Measurements from ENCODE around the gene RPS26.
"Not testable (repeated sequence)": the region's sequence is repeated elsewhere in the genome, so short reads cannot be mapped to it uniquely, and the experiment has no call there.

The RPS26 gene

DNA sequence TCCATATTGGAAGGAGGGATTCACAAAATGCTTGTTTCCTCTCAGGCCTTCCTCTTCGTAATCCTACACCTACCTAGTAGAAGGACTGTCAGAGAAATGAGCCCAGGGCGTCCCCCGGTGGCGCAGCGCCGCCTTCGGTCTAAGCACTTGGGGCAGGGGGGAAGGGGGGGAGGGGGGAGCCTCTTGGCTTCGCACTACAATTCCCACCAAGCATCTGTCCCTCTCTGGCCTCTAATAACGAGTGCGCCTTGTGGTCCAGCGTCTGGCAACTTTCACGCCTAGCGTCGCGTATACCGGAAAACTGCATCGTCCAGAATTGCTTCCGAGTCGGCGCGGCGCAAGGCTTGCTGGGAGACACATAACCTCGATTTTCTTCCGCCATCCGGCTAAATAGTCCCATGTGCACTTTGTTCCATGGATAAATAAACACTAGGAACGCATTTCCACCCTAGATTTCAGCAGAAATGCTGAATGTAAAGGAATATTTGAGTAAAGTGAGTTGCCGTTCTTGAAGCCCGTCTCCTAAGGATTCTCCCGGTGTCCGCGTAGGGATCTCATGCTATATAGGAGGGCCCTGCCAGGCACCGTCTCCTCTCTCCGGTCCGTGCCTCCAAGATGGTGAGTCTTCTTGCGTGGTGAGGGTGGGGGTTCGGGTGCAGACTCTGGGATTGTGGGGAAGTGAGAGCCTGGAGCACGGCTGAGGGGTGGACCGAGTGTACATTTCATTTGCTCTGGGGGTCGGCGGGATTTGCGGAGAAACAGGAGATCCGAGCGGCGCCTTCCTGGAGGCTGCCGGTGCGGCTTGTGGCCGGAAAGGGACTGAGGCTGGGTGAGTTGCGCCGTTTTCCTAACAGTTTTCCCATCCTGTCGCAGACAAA, at the start of gene RPS26:
RPS26 (plus strand) TSS at position 367 of the 878 bp plus-strand sequence; CDS start at position 616, 249 bp downstream.
- peak; percentile 88 for FAIRE-seq

DNA sequence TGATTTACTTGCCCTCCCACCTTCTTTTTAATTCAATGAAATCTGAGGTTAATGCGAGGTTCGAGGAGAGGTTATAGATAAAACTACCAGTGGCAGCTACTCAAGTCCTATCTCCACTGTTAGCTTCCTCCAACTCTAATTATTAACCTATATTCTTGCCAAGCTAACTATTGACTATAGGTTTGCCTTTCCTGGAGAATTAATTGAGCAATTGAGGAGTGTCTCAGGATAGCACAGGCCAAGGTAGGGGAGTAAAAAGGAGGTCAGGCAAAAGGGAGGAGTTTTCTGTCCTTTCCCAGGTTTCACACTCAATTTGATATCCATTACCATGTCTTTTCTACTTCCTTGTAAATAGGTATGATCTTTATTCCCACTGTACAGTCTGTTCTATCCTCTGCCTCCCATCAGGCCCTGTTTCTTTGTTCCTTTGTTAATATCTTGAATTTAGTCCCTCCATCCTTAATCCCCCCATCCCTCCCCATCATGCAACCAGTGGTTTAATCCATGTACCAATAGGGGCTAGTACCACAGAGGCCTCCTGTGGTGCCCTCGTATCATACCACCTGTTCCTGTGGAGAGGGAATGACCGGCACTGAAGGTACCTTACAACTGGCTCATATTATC, 48.4 kb upstream of the RPS26 start:
- no peak for FAIRE-seq

DNA sequence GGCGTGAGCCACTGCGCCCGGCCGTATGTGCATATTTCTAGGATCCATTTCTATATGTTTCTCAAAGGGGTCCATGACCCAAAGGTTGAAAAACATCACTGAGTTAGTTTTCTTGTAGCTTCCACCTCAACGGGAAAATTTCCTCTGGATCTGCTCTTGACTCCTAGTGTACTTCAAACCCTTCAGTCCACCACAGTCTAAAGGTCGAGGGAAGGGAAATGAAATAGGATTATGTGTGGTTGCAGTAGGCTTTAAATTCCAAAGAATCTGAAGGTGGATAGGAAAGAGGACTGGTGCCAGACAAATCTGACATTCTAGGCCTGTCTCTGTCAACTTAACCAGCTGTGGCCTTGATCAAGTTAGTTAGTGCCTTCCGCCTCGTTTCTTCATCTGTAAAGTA, 46.4 kb upstream of the RPS26 start:
- FAIRE-seq, result no peak

DNA sequence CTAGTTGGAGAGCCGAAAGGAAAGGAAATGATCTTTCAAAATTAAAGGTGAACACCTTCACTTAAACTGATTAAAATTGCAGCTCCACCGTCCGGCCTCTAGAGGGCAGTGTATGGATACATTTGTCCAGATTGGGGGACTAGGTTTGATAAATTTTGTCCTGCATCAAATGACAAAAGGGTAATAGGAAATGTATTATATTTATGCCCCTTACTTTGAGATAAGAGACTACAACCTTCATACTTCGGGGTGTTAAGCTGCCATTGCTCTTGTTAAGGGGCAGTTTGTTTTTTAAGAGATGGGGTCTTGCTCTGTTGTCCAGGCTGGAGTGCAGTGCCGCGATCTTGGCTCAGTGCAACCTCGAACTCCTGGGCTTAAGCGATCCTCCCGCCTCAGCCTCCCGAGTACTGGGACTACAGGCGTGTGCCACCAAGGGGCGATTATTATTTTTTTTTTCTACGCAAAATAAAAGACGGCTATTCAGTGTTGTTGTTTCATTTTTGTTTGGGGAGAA, 45.5 kb upstream of the RPS26 start:
- FAIRE-seq, result peak; percentile 92

DNA sequence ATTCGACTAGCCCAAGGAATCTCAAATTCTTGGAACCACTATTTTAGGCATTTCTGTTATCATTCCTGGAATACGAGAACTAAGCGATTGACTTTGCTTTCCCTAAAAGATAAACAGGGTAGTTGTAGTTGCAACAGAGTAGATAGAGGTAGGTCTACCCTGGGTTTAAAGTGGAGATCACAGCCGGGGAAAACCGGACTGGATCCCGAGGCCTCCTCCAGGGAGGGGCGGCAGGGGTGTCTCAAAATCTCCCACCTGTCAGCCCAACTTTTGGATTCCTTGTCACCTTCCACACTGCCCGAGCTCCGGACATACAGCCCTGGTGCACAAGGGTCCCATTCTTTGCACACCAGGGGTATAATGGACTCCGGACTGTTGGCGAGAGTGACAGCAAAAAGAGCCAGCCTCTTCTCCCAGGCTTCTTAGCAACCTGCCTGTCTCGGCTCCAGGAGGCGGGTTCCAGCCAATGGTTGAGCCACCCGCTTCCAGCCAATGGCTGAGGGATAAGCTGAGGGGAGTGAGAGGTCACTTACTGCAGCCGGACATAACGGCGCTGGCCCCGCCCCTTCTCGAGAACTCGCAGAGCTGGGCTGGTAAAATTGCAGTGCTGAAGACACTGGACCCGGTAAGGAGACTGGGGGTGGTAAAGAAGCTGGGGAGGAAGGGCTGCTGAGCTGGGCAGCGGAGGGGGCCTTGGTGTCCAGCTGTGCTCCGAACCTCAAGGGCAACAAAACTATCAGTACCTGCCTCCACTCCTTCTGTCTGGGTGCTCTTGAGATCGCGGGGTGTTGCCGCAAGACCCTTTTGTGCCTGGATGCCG, 44.8 kb upstream of the RPS26 start, which contains the start of gene SUOX:
SUOX (plus strand) TSS at position 562 of the 820 bp plus-strand sequence. CDS start 4,946 bp downstream, outside the sequence.
- peak; percentile 99 for FAIRE-seq

DNA sequence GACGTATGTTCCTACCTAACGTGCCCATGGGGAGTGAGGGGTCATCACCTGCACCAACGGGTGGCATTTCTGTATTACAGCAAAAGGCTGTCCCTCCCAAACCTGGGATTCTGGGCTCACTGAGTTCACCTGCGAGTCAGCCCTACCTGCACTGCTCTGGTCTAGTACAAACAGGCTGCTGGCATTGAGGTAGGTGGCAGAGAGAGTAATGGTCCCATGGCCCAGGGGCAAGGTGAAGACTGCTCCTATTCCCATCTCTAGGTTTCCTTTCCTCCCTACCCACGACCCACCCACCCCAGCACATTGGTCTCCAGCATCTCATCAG, 44.2 kb upstream of the RPS26 start:
- no peak for FAIRE-seq

DNA sequence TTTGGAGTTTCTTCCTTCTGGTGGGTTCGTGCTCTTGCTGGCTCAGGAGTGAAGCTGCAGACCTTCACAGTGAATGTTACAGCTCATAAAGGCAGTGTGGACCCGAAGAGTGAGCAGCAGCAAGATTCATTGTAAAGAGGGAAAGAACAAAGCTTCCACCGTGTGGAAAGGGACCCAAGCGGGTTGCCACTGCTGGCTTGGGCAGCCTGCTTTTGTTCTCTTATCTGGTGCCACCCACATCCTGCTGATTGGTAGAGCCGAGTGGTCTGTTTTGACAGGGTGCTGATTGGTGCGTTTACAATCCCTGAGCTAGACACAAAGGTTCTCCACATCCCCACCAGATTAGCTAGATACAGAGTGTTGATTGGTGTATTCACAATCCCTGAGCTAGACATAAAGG, 42.2 kb upstream of the RPS26 start:
- not testable (repeated sequence) for FAIRE-seq

DNA sequence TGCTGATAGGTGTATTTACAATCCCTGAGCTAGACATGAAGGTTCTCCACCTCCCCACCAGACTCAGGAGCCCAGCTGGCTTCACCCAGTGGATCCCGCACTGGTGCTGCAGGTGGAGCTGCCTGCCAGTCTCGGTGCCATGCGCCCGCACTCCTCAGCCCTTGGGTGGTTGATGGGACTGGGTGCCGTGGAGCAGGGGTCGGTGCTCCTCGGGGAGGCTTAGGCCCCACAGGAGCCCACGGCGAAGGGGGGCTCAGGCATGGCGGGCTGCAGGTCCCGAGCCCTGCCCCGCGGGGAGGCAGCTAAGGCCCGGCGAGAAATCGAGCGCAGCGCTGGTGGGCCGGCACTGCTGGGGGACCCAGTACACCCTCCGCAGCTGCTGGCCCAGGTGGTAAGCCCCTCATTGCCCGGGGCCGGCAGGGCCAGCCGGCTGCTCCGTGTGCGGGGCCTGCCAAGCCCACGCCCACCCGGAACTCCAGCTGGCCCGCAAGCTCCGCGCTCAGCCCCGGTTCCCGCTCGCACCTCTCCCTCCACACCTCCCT, 41.6 kb upstream of the RPS26 start:
- FAIRE-seq, result not testable (repeated sequence)

DNA sequence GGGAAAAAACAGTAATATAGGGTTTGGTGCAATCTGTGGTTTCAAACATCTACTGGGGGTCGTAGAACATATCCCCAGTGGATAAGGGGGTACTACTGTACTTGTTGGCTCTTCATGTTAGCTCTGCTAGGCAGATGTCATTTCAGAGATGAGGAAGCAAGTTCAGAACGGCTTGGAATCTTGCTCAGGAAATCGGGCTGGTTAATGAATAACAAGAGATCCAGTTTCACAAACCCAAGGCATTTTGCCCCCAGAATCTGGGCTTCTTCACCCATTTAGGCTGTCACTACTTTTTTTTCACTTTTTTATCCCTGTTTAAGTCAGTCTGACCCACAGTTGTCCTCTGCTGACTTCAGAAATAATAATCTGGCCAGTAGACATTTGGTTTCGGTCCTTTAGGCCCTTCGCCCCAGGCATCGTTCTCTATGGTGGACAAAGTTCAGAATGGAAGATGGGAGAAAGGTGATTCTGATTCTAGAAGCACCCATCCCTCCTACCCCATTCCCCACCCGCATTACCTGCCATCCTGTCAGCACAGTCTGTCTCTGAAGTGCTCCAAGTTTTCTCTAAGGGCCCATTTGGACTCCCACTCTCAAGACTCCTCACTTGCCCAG, 40.1 kb upstream of the RPS26 start:
- FAIRE-seq, result no peak

DNA sequence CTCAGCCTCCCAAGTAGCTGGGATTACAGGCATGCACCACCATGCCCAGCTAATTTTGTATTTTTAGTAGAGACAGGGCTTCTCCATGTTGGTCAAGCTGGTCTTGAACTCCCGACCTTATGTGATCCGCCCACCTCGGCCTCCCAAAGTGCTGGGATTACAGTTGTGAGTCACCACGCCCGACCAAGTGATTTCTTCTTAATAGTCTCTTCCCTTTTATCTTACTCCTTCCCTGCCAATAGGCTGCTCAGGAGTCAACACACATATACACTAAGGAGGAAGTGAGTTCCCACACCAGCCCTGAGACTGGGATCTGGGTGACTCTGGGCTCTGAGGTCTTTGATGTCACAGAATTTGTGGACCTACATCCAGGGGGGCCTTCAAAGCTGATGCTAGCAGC, 38.3 kb upstream of the RPS26 start:
- not testable (repeated sequence) for FAIRE-seq

DNA sequence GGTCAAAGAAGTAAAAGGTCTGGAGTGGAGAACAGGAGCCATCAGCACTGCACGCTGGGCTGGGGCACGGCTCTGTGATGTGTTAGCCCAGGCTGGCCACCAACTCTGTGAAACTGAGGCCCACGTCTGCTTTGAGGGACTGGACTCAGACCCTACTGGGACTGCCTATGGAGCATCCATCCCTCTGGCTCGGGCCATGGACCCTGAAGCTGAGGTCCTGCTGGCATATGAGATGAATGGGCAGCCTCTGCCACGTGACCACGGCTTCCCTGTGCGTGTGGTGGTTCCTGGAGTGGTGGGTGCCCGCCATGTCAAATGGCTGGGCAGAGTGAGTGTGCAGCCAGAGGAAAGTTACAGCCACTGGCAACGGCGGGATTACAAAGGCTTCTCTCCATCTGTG, 37.5 kb upstream of the RPS26 start:
- FAIRE-seq, result no peak

DNA sequence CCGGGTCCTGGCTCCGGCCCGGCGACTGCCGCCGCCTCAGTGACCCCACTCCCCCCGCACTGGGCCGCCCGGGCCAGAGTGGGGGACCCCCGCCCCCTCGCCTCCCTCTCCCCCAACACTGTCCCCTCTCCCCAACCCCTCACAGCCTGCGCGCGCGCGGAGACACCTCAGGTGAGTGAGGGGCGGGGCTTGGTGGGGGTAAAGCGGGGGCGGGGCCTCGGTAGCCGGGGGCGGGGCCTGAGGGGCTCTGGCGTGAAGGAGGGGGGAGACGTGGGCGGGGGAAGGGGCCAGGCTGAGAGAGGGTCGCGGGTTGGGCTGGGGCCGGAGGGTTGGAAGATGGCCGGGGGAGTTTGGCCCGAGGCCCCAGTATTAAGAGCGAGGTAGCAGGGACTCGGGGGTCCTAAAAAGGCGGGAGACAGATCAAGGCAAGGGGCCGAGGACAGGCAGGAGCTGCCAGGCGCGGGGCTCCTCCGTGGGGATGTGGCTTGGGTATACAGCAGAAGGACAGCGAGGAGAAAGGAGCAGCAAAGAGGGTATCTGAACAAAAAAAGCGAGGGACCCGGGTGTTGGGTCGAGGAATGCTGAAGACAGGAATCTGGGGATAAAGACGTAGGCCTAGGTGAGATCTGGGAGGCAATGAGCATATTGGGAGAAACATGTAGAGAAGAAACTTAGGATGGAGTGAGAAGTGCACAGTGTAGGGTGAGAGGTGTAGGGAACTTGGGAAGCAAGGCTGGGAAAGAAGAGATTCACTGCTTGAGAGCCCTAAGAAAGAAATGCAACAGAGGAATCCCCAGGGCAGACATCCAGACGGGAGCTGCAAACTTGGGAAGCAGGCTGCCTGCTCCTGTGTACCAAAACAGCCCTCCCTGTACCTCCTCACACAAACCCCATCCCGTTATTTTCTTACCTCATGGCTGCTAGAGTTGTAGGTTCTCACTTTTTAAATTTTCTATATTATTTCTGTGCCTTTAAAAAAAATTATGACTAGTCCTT, 33.9 kb upstream of the RPS26 start:
- no peak for FAIRE-seq

DNA sequence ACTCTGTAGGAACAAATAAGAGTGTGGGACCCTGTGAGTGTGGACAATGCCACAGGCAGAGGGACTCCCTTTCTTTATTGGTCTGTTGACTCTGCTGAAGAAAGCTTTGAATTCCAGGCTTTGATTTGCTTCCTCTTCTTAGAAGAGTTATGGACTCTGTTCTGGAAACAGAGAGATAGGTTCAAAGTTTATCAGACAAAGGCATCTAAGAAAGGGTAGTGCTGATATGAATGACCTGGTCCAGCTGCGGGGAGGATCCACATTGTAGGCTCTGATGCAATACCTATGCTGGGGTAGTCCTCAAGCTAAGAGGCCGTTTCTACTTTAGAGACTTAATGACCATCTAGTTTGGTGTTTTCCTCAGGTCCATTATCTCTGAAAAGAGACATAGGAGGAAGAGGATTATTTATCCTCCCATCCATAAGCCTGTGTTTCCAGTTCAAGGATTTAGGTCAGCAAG, 31.6 kb upstream of the RPS26 start:
- FAIRE-seq, result no peak

DNA sequence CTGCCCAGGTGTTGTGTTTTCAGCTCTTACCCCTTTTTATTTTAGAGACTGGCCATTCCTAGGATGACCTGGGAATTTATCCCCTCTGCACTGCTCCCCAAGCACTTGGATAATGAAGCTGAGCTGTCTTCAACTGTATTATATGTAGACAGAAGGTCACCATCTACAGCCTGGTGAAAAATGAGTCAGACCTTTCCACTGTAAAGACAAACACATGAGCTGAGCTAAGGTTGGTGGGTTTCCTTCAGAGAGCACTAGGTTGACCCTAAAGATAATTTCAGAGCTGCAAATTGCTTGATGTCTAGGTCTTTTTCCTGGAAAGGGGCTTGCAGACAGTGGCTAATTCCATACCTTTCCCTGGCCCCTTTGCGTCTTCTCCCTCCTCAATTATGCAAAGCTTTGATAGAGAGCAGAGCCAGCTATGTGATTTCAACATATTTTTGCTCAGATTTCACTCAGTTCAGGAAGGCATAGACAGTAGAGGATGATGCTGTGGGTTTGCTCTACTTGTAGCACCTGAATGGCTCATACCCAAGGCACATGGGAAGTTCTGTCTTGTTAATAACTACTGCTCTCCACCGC, 30.1 kb upstream of the RPS26 start:
- FAIRE-seq, result no peak

DNA sequence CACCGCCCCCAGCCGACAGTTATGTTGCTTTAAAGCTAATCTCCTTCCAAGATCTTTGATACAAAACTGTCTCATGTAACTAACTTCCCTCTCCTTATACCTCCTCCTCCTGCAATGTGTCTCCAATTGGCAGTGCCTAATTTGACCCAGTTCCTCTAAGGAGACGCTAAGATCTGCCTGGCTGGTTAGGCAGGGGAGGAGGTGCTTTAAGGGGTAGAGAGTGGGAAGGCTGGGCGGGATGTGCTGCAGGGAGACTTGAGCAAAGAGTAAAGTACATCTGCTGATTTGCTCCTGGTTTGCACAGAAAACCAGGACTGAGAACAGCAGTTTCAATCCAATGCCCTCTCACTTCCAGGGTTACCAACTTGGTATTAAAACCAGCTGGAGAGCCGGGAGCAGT, 28.2 kb upstream of the RPS26 start:
- FAIRE-seq, result no peak

DNA sequence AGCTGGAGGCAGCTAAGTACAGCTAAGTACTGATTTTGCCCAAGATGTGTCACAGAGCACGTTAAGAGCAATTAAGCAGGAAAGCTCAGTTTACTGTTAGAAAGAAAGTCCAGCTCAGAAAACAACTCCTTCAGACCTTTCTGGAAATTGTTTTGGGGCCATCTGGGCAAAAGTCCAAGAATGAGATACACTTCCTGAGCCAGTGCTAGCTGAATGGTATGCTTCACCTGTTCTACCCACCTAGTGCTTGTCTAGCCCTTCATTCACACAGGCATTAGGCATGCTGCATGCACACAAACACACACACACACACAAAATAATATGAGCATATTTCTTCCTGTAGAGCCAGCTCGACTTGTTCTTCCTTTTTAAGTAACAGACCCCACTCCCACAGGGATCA, 27.5 kb upstream of the RPS26 start:
- FAIRE-seq, result no peak

DNA sequence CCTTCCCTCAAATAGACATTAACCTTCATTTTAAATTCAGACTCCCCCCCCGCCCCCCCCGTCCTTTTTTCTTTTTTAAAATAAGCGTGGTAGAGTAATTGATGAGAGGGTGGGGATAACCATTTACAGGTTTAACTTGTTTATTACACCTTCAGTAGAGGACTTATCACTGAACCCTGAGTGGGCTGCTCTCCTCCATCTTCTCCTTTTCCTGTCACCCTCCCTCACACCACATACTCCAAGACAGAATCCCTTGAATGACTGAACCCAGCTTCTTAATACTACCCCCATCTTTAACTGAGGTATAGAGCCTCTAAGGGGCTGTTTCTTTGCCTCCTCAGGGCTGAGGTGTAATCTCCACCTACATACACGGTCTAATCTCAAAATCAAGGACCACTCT, 24.5 kb upstream of the RPS26 start:
- no peak for FAIRE-seq

DNA sequence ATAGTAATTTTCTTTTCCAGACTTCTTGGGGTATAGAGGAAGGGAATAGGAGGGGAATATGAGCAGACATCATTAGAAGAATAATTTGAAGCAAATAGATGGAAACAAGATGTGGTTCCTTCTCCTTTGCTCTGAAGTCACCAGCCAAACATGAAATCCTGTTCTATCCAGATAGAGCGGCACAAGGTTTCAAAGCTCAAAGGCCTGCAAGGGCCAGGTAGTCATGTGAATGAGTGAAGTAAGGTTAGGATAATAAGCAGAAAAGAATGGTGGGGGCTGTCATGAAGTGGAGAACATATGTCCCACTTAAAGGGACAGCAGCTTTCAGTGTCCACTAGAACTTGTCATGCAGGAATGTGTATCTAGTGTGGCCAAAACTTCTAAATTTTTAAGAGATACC, 23.4 kb upstream of the RPS26 start:
- FAIRE-seq, result no peak

DNA sequence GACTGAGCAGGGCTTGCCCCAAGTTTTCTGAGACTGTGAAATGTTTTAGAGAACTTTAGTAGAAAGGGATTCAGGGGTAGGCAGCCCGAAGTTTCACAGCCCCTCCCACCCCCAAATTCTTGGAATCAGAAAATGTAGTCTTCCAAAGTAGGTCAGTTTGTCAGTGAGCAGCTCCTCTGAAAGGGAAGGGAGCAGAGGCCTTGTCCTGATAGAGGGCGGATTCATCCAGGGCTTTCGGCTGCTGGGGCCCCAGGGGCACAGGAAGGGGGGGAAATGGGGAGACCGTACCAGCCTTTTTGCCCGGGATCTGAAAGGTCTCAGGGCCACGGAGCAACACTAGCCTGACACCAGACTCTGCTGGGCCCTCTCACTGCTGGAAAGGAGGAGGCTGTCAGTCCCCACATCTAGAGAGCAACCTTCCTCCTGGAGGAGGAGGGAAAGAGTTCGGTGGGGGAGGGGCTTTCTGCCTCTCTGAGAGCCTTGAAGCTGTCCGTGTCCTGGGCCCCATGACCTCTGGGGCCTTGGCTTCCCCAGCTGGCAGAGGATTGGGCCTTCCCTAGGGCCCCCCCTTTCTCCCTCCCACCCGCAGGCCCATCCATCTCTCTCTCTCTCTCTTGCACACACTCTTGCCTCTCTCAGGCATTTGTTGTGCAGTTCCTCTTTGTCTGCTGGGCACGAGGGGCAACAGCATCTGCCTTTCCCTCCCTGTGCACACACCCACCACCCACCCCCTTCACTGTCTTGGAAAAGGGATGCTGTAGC, 21.1 kb upstream of the RPS26 start, which contains the start of gene IKZF4:
IKZF4 (plus strand) TSS at position 621 of the 762 bp plus-strand sequence. CDS start 451 bp downstream, outside the sequence.
- FAIRE-seq, result no peak

Data from G401.6 (cell line).